ENCODE results near the gene OSBPL6. TPM values are rescaled to one million over a fixed set of nuclear protein-coding genes. Genes with fewer than 3 reads are reported as not detected.

OSBPL6 gene
- total RNA-seq, 1 experiment from 2014 or later: 4.6 TPM

DNA sequence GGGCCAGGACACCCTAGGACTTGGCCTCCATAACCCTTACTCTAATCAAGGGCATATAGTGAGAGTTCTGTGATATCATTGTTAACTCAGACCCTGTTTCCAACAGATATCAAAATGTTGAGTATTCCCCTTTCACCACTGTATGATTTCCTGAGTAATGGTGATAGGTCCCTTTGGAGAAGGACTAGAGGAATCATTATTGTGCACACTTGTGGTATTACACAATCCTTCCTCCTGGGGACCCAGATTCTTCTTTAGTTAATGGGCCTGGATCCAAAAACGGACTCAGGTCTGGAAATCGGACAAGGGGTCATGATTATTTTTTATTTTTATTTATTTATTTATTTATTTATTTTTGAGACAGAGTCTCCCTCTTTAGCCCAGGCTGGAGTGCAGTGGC is 233.1 kb downstream of the OSBPL6 start:
- no peak overlapping the region for H3K4ac ChIP-seq (ENCODE audit: low read depth, low read length)
- TF ChIP-seq, protein P1, sequence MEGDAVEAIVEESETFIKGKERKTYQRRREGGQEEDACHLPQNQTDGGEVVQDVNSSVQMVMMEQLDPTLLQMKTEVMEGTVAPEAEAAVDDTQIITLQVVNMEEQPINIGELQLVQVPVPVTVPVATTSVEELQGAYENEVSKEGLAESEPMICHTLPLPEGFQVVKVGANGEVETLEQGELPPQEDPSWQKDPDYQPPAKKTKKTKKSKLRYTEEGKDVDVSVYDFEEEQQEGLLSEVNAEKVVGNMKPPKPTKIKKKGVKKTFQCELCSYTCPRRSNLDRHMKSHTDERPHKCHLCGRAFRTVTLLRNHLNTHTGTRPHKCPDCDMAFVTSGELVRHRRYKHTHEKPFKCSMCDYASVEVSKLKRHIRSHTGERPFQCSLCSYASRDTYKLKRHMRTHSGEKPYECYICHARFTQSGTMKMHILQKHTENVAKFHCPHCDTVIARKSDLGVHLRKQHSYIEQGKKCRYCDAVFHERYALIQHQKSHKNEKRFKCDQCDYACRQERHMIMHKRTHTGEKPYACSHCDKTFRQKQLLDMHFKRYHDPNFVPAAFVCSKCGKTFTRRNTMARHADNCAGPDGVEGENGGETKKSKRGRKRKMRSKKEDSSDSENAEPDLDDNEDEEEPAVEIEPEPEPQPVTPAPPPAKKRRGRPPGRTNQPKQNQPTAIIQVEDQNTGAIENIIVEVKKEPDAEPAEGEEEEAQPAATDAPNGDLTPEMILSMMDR (conservative IDR thresholded peaks at IDR 0.05): no peak
- H3K56ac ChIP-seq (ENCODE audit: insufficient read length, low read depth, low read length): no peak overlapping the region
- no peak overlapping the region for H3K4me2 ChIP-seq (ENCODE audit: insufficient read depth, insufficient read length, low read length)
- no peaks in the 10 kb centered on the region for H4K20me1 ChIP-seq (ENCODE audit: control insufficient read depth, insufficient read depth, insufficient read length)
- H2AK5ac ChIP-seq (ENCODE audit: insufficient read length, low read length): no peak overlapping the region
- no peaks in the 10 kb centered on the region for H3K23me2 ChIP-seq (ENCODE audit: insufficient read length, low read depth, low read length, poor library complexity, severe bottlenecking)
- H3K79me2 ChIP-seq (ENCODE audit: insufficient read depth, low read length): no peaks in the 10 kb centered on the region
- H3K27ac ChIP-seq (ENCODE audit: insufficient read length, low read depth, low read length): no peak overlapping the region
- Mint-ChIP-seq H3K27me3 (ENCODE audit: low read depth) (no peaks in the 10 kb centered on the region), H3K27ac (no peak overlapping the region), H3K4me1 (no peaks in the 10 kb centered on the region), H3K9me3 (peaks cover 2 to 7% of the 10 kb centered on the region in 2 experiments; a peak in 3 of 5 replicates), H3K4me3 (no peak overlapping the region; a peak in 1 of 5 replicates), H3K36me3 (ENCODE audit: insufficient read depth in 1 of 3, low read depth in 3 of 3) (peaks cover 20 to 61% (median 47%) of the 10 kb centered on the region in 3 experiments; a peak in 6 of 7 replicates)
- no peak overlapping the region for H2BK15ac ChIP-seq (ENCODE audit: low read depth, low read length)
- no peaks in the 10 kb centered on the region for H3K79me1 ChIP-seq (ENCODE audit: insufficient read depth, low read depth, low read length, poor library complexity, severe bottlenecking)
- no peak overlapping the region for H3K23ac ChIP-seq (ENCODE audit: insufficient read length, low read depth, low read length)
- H3T11ph ChIP-seq (ENCODE audit: low read length): no peak overlapping the region
- H4K5ac ChIP-seq (ENCODE audit: insufficient read length, low read depth, low read length): no peak overlapping the region
- H2AFZ ChIP-seq (ENCODE audit: low read length): no peak overlapping the region
- no peak overlapping the region for H4K8ac ChIP-seq (replicated peaks; ENCODE audit: insufficient read length, low read depth, low read length)
- WGBS (ENCODE audit: extremely low coverage, insufficient read length, low lambda C conversion rate): no CpG with 5 or more reads among the region's 2 CpGs
- no peak overlapping the region for H4K91ac ChIP-seq (ENCODE audit: insufficient read length, low read depth, low read length)
- no peak for DNase-seq
- no peak overlapping the region for H2BK120ac ChIP-seq (ENCODE audit: low read depth, low read length, poor library complexity, severe bottlenecking)
- no peak overlapping the region for H3K14ac ChIP-seq (ENCODE audit: insufficient read depth, low read length)
- H3K9me3 ChIP-seq (ENCODE audit: control insufficient read depth, low read depth, low read length): no peaks in the 10 kb centered on the region
- no peak overlapping the region for H2BK12ac ChIP-seq (ENCODE audit: insufficient read length, low read depth, low read length)
- H2BK20ac ChIP-seq (ENCODE audit: low read depth, low read length, poor library complexity, severe bottlenecking): no peak overlapping the region
- no peak overlapping the region for H2BK5ac ChIP-seq (ENCODE audit: insufficient read length, low read length)
- no peak overlapping the region for H3K9ac ChIP-seq (ENCODE audit: extremely low read depth, insufficient read length, low read length)
- no peak overlapping the region for H3K18ac ChIP-seq (ENCODE audit: insufficient read length, low read depth, low read length)
- no peaks in the 10 kb centered on the region for H3K27me3 ChIP-seq (ENCODE audit: insufficient read depth, low read length)
- H3K4me1 ChIP-seq (ENCODE audit: insufficient read depth, low read length): no peaks in the 10 kb centered on the region

All from H9 (cell line).